HepG2 (cell line): Measurements from ENCODE around the gene TGM1. TPM values are rescaled to one million over a fixed set of nuclear protein-coding genes. Genes with fewer than 3 reads are reported as not detected.

Experiments used
- CCDC6 ChIP-seq: sonication (generic); formaldehyde crosslinking; IDR thresholded peaks from 2 replicates; pipeline ENCODE4 v1.8.1; 2022; ENCODE audit warnings: mild to moderate bottlenecking, missing genetic modification reagents, moderate library complexity
- GABPB1 ChIP-seq: IDR thresholded peaks from 2 replicates; pipeline ENCODE4 v1.6.1; 2016; ENCODE audit warnings: mild to moderate bottlenecking, missing genetic modification reagents, moderate library complexity, missing compliant biosample characterization
- GLMP ChIP-seq: sonication (generic); formaldehyde crosslinking; IDR thresholded peaks from 2 replicates; pipeline ENCODE4 v1.9.0; 2021; ENCODE audit warnings: missing genetic modification reagents, mild to moderate bottlenecking, borderline replicate concordance
- HDAC2 ChIP-seq: sonication (generic); formaldehyde crosslinking; IDR thresholded peaks from 2 replicates; pipeline ENCODE4 v1.4.0; 2020; ENCODE audit warnings: missing genetic modification reagents
- KDM1A ChIP-seq: IDR thresholded peaks from 2 replicates; pipeline ENCODE4 v1.6.1; 2016; ENCODE audit warnings: missing compliant biosample characterization
- KLF11 ChIP-seq: IDR thresholded peaks from 2 replicates; pipeline ENCODE4 v1.6.1; 2016; ENCODE audit warnings: missing compliant biosample characterization
- RBM39 ChIP-seq: fragments of 200-400 bp; formaldehyde crosslinking; IDR thresholded peaks from one replicate; pipeline ENCODE4 v1.6.1; 2018; ENCODE audit warnings: antibody characterized with exemption, mild to moderate bottlenecking, low read depth, low read length; ENCODE audit not compliant: poor library complexity, severe bottlenecking
- RERE ChIP-seq: IDR thresholded peaks from 2 replicates; pipeline ENCODE4 v1.6.1; 2016; ENCODE audit warnings: low read depth, missing genetic modification reagents, missing compliant biosample characterization
- RXRA ChIP-seq: sonication (generic); formaldehyde crosslinking; IDR thresholded peaks from 2 replicates; pipeline ENCODE4 v1.5.1; 2020; ENCODE audit warnings: missing genetic modification reagents
- ZBTB4 ChIP-seq: sonication (generic); formaldehyde crosslinking; IDR thresholded peaks from 2 replicates; pipeline ENCODE4 v1.4.0; 2020; ENCODE audit warnings: missing genetic modification reagents, mild to moderate bottlenecking, borderline replicate concordance
- ZNF296 ChIP-seq: sonication (generic); formaldehyde crosslinking; conservative IDR thresholded peaks from 2 replicates; pipeline ENCODE4 v1.5.0; 2020; ENCODE audit warnings: mild to moderate bottlenecking, missing genetic modification reagents
- ZNF331 ChIP-seq: sonication (generic); formaldehyde crosslinking; IDR thresholded peaks from 2 replicates; pipeline ENCODE4 v1.4.0; 2020; ENCODE audit warnings: missing genetic modification reagents
- ZNF367 ChIP-seq: sonication (generic); formaldehyde crosslinking; IDR thresholded peaks from 2 replicates; pipeline ENCODE4 v1.4.0; 2020; ENCODE audit warnings: missing genetic modification reagents, borderline replicate concordance
- ZNF431 ChIP-seq: sonication (generic); formaldehyde crosslinking; IDR thresholded peaks from 2 replicates; pipeline ENCODE4 v1.9.0; 2022; ENCODE audit warnings: missing genetic modification reagents, low read depth, mild to moderate bottlenecking, borderline replicate concordance
- ZNF512 ChIP-seq: sonication (generic); formaldehyde crosslinking; IDR thresholded peaks from 2 replicates; pipeline ENCODE4 v1.4.0; 2020; ENCODE audit warnings: mild to moderate bottlenecking, missing genetic modification reagents
- ZNF607 ChIP-seq: sonication (generic); formaldehyde crosslinking; IDR thresholded peaks from 2 replicates; pipeline ENCODE4 v1.5.1; 2020; ENCODE audit warnings: missing genetic modification reagents, mild to moderate bottlenecking, borderline replicate concordance
- ZNF709 ChIP-seq: sonication (generic); formaldehyde crosslinking; IDR thresholded peaks from 2 replicates; pipeline ENCODE4 v1.5.0; 2020; ENCODE audit warnings: mild to moderate bottlenecking, missing genetic modification reagents
- polyA plus RNA-seq, 8 experiments: library from polyadenylated mRNA; depleted of rRNA in 3 of 8; stranded (reverse) in 7 of 8; unstranded in 1 of 8; fragments of >200 nt; fragmentation: Illumina TruSeq in 4 of 8; extraction: Trizol in 4 of 8; gene quantifications; 2 replicates each; pipeline versions ENCODE4 v1.2.1 to v1.2.3, GENCODE V29; 2011 to 2016; ENCODE audit warnings: low read depth in 4 of 8, missing spikeins in 1 of 8, mixed read lengths in 1 of 8; ENCODE audit not compliant: insufficient read depth in 1 of 8
- total RNA-seq, 5 experiments: library from RNA; depleted of rRNA; stranded (reverse); fragments of >200 nt; fragmentation: Illumina TruSeq; extraction: Trizol; gene quantifications; 2 replicates each; pipeline ENCODE4 v1.2.3, GENCODE V29; 2016; ENCODE audit warnings: low read depth in 1 of 5
- TF ChIP-seq, protein P1 (sequence below): sonication (generic); formaldehyde crosslinking; IDR thresholded peaks from 2 replicates; pipeline ENCODE4 v1.4.0; 2020; ENCODE audit warnings: mild to moderate bottlenecking, missing genetic modification reagents

TGM1 gene
- total and polyA plus RNA-seq, 2 of the 13 experiments (the other 11 are each of a cell fraction or from before 2014, with no cell fraction given) = 3.2 to 10.6 TPM

GRCh38 chr14:24270537-24271133 is 7.7 kb upstream of the TGM1 start (continued):
- no peak for TF ChIP-seq RERE (CRISPR knock-in tag)
- no peak; the same call in 1 of the 2 replicates for TF ChIP-seq ZNF607 (CRISPR knock-in tag)
- TF ChIP-seq, protein P1, sequence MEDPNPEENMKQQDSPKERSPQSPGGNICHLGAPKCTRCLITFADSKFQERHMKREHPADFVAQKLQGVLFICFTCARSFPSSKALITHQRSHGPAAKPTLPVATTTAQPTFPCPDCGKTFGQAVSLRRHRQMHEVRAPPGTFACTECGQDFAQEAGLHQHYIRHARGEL (CRISPR knock-in tag) = no peak
- TF ChIP-seq HDAC2 (CRISPR knock-in tag) = 0 out of 2 replicates have a peak, but pooled peaks have one; percentile 53
- TF ChIP-seq RXRA (CRISPR knock-in tag) = 0 out of 2 replicates have a peak, but pooled peaks have one; percentile 51
- no peak for TF ChIP-seq ZNF431 (CRISPR knock-in tag)
- TF ChIP-seq ZNF296 (CRISPR knock-in tag) = 0 out of 2 replicates have a peak, but pooled peaks have one; percentile 55
- TF ChIP-seq KLF11 (CRISPR knock-in tag) = no peak; the same call in 1 of the 2 replicates
- peak; percentile 43; the same call in 1 of the 2 replicates for TF ChIP-seq ZBTB4 (CRISPR knock-in tag)
- no peak for TF ChIP-seq ZNF512
- peak; percentile 96 for TF ChIP-seq KDM1A (CRISPR knock-in tag)
- TF ChIP-seq ZNF331 (CRISPR knock-in tag) = no peak
- TF ChIP-seq ZNF709 (CRISPR knock-in tag) = no peak
- TF ChIP-seq GABPB1 (CRISPR knock-in tag) = no peak
- TF ChIP-seq GLMP (CRISPR knock-in tag) = no peak
- no peak for TF ChIP-seq RBM39
- no peak for TF ChIP-seq ZNF367
- TF ChIP-seq CCDC6 (CRISPR knock-in tag) = no peak
